ENCODE results near the gene RBM41.

The RBM41 gene

GRCh38 chrX:107047622-107048021 is 71.0 kb downstream of the RBM41 start:
- H3K4me3 ChIP-seq (ENCODE audit: low read length), result no peak overlapping the region
- H3K79me2 ChIP-seq (ENCODE audit: low read length), result no peaks in the 10 kb centered on the region
- no peak overlapping the region for H3K9ac ChIP-seq (ENCODE audit: low read length)
- no peak for DNase-seq
- TF ChIP-seq CTCF (IDR thresholded peaks at IDR 0.05; ENCODE audit: low read length) (no peak), EZH2 (optimal IDR thresholded peaks at IDR 0.05; ENCODE audit: low read depth, low read length) (no peak), EZH2phosphoT487 (IDR thresholded peaks at IDR 0.05; ENCODE audit: low read length) (no peak)
- H3K4me2 ChIP-seq (ENCODE audit: low read depth, low read length), result no peak overlapping the region
- H3K9me2 ChIP-seq (replicated peaks; ENCODE audit: insufficient read depth, low read length), result no peaks in the 10 kb centered on the region
- H2AFZ ChIP-seq (ENCODE audit: low read length), result no peak overlapping the region
- no peaks in the 10 kb centered on the region for H3K27me3 ChIP-seq (replicated peaks; ENCODE audit: insufficient read depth, low read length)
- H3F3A ChIP-seq (ENCODE audit: insufficient read depth, low read length), result no peaks in the 10 kb centered on the region
- H4K20me1 ChIP-seq (ENCODE audit: insufficient read depth, low read length), result no peaks in the 10 kb centered on the region
- H3K27ac ChIP-seq (ENCODE audit: low read length), result no peak overlapping the region
- H3K9me3 ChIP-seq (replicated peaks; ENCODE audit: insufficient read depth, low read length), result no peaks in the 10 kb centered on the region
- no peaks in the 10 kb centered on the region for H3K4me1 ChIP-seq (ENCODE audit: low read length)
- H3K36me3 ChIP-seq (replicated peaks; ENCODE audit: insufficient read depth, low read length), result no peaks in the 10 kb centered on the region

- H3K9me2 ChIP-seq (replicated peaks; ENCODE audit: insufficient read depth, low read length), result no peaks in the 10 kb centered on the region
- H3K9ac ChIP-seq (ENCODE audit: low read length), result no peak overlapping the region
- H3K36me3 ChIP-seq (replicated peaks; ENCODE audit: insufficient read depth, low read length), result no peaks in the 10 kb centered on the region
- no peak overlapping the region for H3K27ac ChIP-seq (ENCODE audit: low read length)
- no peaks in the 10 kb centered on the region for H3K27me3 ChIP-seq (replicated peaks; ENCODE audit: insufficient read depth, low read length)
- no peak overlapping the region for H3K4me3 ChIP-seq (ENCODE audit: low read length)
- H3K9me3 ChIP-seq (replicated peaks; ENCODE audit: insufficient read depth, low read length), result no peaks in the 10 kb centered on the region
- no peak for DNase-seq
- no peak overlapping the region for H3K4me2 ChIP-seq (ENCODE audit: low read depth, low read length)
- TF ChIP-seq EZH2phosphoT487 (IDR thresholded peaks at IDR 0.05; ENCODE audit: low read length) (no peak), CTCF (IDR thresholded peaks at IDR 0.05; ENCODE audit: low read length) (no peak), EZH2 (optimal IDR thresholded peaks at IDR 0.05; ENCODE audit: low read depth, low read length) (no peak)
- H4K20me1 ChIP-seq (ENCODE audit: insufficient read depth, low read length), result no peaks in the 10 kb centered on the region
- H3K4me1 ChIP-seq (ENCODE audit: low read length), result no peaks in the 10 kb centered on the region
- no peaks in the 10 kb centered on the region for H3K79me2 ChIP-seq (ENCODE audit: low read length)
- H2AFZ ChIP-seq (ENCODE audit: low read length), result no peak overlapping the region
- no peaks in the 10 kb centered on the region for H3F3A ChIP-seq (ENCODE audit: insufficient read depth, low read length)
Measured at GRCh38 chrX:107029752-107030151, 88.9 kb downstream of the RBM41 start.

GRCh38 chrX:107025545-107025944 is 93.1 kb downstream of the RBM41 start:
- Histone ChIP-seq H3K4me2 (ENCODE audit: low read depth, low read length) (no peak overlapping the region), H3K9me3 (replicated peaks; ENCODE audit: insufficient read depth, low read length) (no peaks in the 10 kb centered on the region), H3K36me3 (replicated peaks; ENCODE audit: insufficient read depth, low read length) (no peaks in the 10 kb centered on the region), H3K4me3 (ENCODE audit: low read length) (no peak overlapping the region), H3K27ac (ENCODE audit: low read length) (no peak overlapping the region), H2AFZ (ENCODE audit: low read length) (no peak overlapping the region), H3K79me2 (ENCODE audit: low read length) (no peaks in the 10 kb centered on the region), H3K4me1 (ENCODE audit: low read length) (no peaks in the 10 kb centered on the region), H3F3A (ENCODE audit: insufficient read depth, low read length) (no peaks in the 10 kb centered on the region), H3K9ac (ENCODE audit: low read length) (no peak overlapping the region), H3K27me3 (replicated peaks; ENCODE audit: insufficient read depth, low read length) (no peaks in the 10 kb centered on the region), H3K9me2 (replicated peaks; ENCODE audit: insufficient read depth, low read length) (no peaks in the 10 kb centered on the region), H4K20me1 (ENCODE audit: insufficient read depth, low read length) (no peaks in the 10 kb centered on the region)
- TF ChIP-seq EZH2phosphoT487 (IDR thresholded peaks at IDR 0.05; ENCODE audit: low read length) (no peak), CTCF (IDR thresholded peaks at IDR 0.05; ENCODE audit: low read length) (peak; percentile 60)
- peak; percentile 24 for DNase-seq

Measured in MM.1S (cell line).